IMR-90 (cell line): ENCODE results near the gene B3GALNT1. TPM values are rescaled to one million over a fixed set of nuclear protein-coding genes. Genes with fewer than 3 reads are reported as not detected.

Source experiments
- ATAC-seq: fragments of 200-7000 bp; cut with Tn5 transposase; 2 replicates; pipeline ENCODE4 v1.9.1; 2020; ENCODE audit warnings: low read depth, mild to moderate bottlenecking, moderate library complexity
- BruUV-seq: library from RNA; stranded (reverse); fragments of 400-500 nt; replicated peaks from 2 replicates; lab custom pipeline; 2021; lab: Mats Ljungman, UMichigan
- CTCF ChIA-PET: fragments of 300-600 bp; formaldehyde crosslinking; extraction: SDS; loops from one replicate; lab custom pipeline; 2021; ENCODE audit warnings: antibody characterized with exemption; lab: Yijun Ruan, JAX
- POLR2A ChIA-PET: fragments of 300-600 bp; sonication (Branson Sonifier 250); formaldehyde crosslinking; loops from one replicate; lab custom pipeline; 2022; ENCODE audit warnings: antibody characterized with exemption; ENCODE audit not compliant: unreplicated experiment; lab: Charles Lee
- DNase-seq: peaks from one replicate; pipeline ENCODE4 v3.0.0; 2013
- H2AFZ ChIP-seq: replicated peaks from 2 replicates; pipeline ENCODE3; 2013; ENCODE audit warnings: low read length, mild to moderate bottlenecking; ENCODE audit not compliant: poor library complexity
- H2AK5ac ChIP-seq: 2 replicates; pipeline ENCODE4 v1.6.1; 2013; ENCODE audit warnings: low read depth, low read length, inconsistent platforms
- H2AK9ac ChIP-seq: replicated peaks from 2 replicates; pipeline ENCODE3; 2013; ENCODE audit warnings: mild to moderate bottlenecking, low read depth, low read length, moderate library complexity; ENCODE audit not compliant: poor library complexity
- H2BK120ac ChIP-seq: 2 replicates; pipeline ENCODE4 v1.6.1; 2013; ENCODE audit warnings: low read depth, low read length, inconsistent platforms
- H2BK15ac ChIP-seq: 3 replicates; pipeline ENCODE4 v1.6.1; 2013; ENCODE audit warnings: low read depth, low read length, inconsistent platforms
- H2BK20ac ChIP-seq: 2 replicates; pipeline ENCODE4 v1.6.1; 2013; ENCODE audit warnings: low read depth, mild to moderate bottlenecking, inconsistent platforms, low read length, moderate library complexity
- H2BK5ac ChIP-seq: 2 replicates; pipeline ENCODE4 v1.6.1; 2013; ENCODE audit warnings: mild to moderate bottlenecking, low read depth, low read length, inconsistent platforms; ENCODE audit not compliant: poor library complexity, severe bottlenecking
- H3K14ac ChIP-seq: replicated peaks from 2 replicates; pipeline ENCODE4 v1.6.1; 2013; ENCODE audit warnings: low read depth, low read length, inconsistent platforms
- H3K18ac ChIP-seq: 2 replicates; pipeline ENCODE4 v1.6.1; 2013; ENCODE audit warnings: low read depth, low read length, control low read depth
- H3K23ac ChIP-seq: 2 replicates; pipeline ENCODE4 v1.6.1; 2013; ENCODE audit warnings: low read depth, low read length, inconsistent platforms
- H3K27ac ChIP-seq: 2 replicates; pipeline ENCODE4 v1.5.1; 2013; ENCODE audit warnings: mild to moderate bottlenecking, control low read depth, low read length; ENCODE audit not compliant: insufficient read depth
- H3K27me3 ChIP-seq: 2 replicates; pipeline ENCODE4 v1.6.1; 2013; ENCODE audit warnings: low read length; ENCODE audit not compliant: control insufficient read depth, insufficient read depth
- H3K36me3 ChIP-seq: 2 replicates; pipeline ENCODE4 v1.6.1; 2013; ENCODE audit warnings: low read length, mixed read lengths; ENCODE audit not compliant: control insufficient read depth, insufficient read depth
- H3K4ac ChIP-seq: 2 replicates; pipeline ENCODE4 v1.6.1; 2013; ENCODE audit warnings: low read depth, low read length, inconsistent platforms
- H3K4me1 ChIP-seq: 2 replicates; pipeline ENCODE4 v1.6.1; 2013; ENCODE audit warnings: low read length, mixed read lengths; ENCODE audit not compliant: control insufficient read depth, insufficient read depth
- H3K4me2 ChIP-seq: 2 replicates; pipeline ENCODE4 v1.6.1; 2013; ENCODE audit warnings: low read depth, mild to moderate bottlenecking, control low read depth, low read length, moderate library complexity
- H3K4me3 ChIP-seq: 2 replicates; pipeline ENCODE4 v1.5.1; 2013; ENCODE audit warnings: low read depth, mild to moderate bottlenecking, control low read depth, low read length, moderate library complexity; ENCODE audit not compliant: insufficient read depth
- H3K56ac ChIP-seq: 2 replicates; pipeline ENCODE4 v1.6.1; 2013; ENCODE audit warnings: low read length, inconsistent platforms; ENCODE audit not compliant: insufficient read depth; ENCODE audit errors: extremely low read depth
- H3K79me1 ChIP-seq, 2 experiments: 2 replicates each; pipeline ENCODE4 v1.6.1; 2013; ENCODE audit warnings: low read length in 2 of 2, inconsistent platforms in 1 of 2, low read depth in 1 of 2
- H3K9ac ChIP-seq: 2 replicates; pipeline ENCODE4 v1.6.1; 2013; ENCODE audit warnings: low read depth, low read length, control low read depth
- H3K9me1 ChIP-seq: 2 replicates; pipeline ENCODE4 v1.6.1; 2013; ENCODE audit warnings: low read length, inconsistent platforms; ENCODE audit not compliant: insufficient read depth
- H3K9me3 ChIP-seq: 2 replicates; pipeline ENCODE4 v1.6.1; 2013; ENCODE audit warnings: low read length; ENCODE audit not compliant: control insufficient read depth, insufficient read depth
- H4K20me1 ChIP-seq: 2 replicates; pipeline ENCODE4 v1.6.1; 2013; ENCODE audit warnings: low read length, inconsistent platforms; ENCODE audit not compliant: insufficient read depth
- H4K5ac ChIP-seq: 2 replicates; pipeline ENCODE4 v1.6.1; 2013; ENCODE audit warnings: mild to moderate bottlenecking, low read depth, low read length, control low read depth
- H4K8ac ChIP-seq, 2 experiments: 2 replicates each; pipeline ENCODE4 v1.6.1; 2013; ENCODE audit warnings: low read depth in 2 of 2, low read length in 2 of 2, control low read depth in 1 of 2, inconsistent platforms in 1 of 2
- H4K91ac ChIP-seq: 2 replicates; pipeline ENCODE4 v1.6.1; 2013; ENCODE audit warnings: low read depth, low read length, inconsistent platforms; ENCODE audit not compliant: insufficient read depth
- FOS ChIP-seq: fragments of 150-350 bp; IDR thresholded peaks from 2 replicates; pipeline ENCODE4 v1.6.1; 2016; ENCODE audit warnings: low read depth, low read length
- MAFK ChIP-seq: IDR thresholded peaks from 2 replicates; pipeline ENCODE4 v1.6.1; 2012; ENCODE audit warnings: low read depth, low read length, improper control_type of control experiment
- WGBS, 2 experiments: methylation state at CpG; one replicate each; pipeline versions ENCODE4 v1.1.5 to v1.1.7; 2013; ENCODE audit warnings: missing lambda C conversion rate in 2 of 2; ENCODE audit not compliant: insufficient read length in 1 of 2; ENCODE audit errors: extremely low coverage in 2 of 2; 5-methylcytosine and 5-hydroxymethylcytosine counted together
- dilution Hi-C: fragments of 300-500 bp; cut with HindIII; formaldehyde crosslinking; loops from one replicate; pipeline ENCODE4 v1.14.3; 2018; ENCODE audit warnings: low sequenced_read_pairs; ENCODE audit not compliant: unreplicated experiment
- in situ Hi-C: fragments of 300-500 bp; cut with MboI; formaldehyde crosslinking; loops from 3 replicates; pipeline ENCODE4 v1.14.3; 2019; ENCODE audit warnings: low sequenced_read_pairs, inconsistent platforms, mixed read lengths
- intact Hi-C: fragments of 100-400 bp; cut with micrococcal nuclease; formaldehyde crosslinking; loops from 2 replicates; pipeline ENCODE4 v1.10.0; 2022
- polyA plus RNA-seq, 3 experiments: library from polyadenylated mRNA; depleted of rRNA; stranded (reverse); fragments of >200 nt; gene quantifications; 2 replicates each; pipeline ENCODE4 v1.2.3, GENCODE V29; 2012; ENCODE audit warnings: low replicate concordance in 1 of 3
- total RNA-seq: library from RNA; depleted of rRNA; stranded (reverse); fragments of >200 nt; gene quantifications from 2 replicates; pipeline ENCODE4 v1.2.3, GENCODE V29; 2012

Gene B3GALNT1
- total and polyA plus RNA-seq, 2 of the 4 experiments (the other 2 are of a cell fraction): 5.6 to 8.2 TPM

- dilution Hi-C loops: no loop called here
- Histone ChIP-seq H2BK15ac (no peak overlapping the region), H4K20me1 (no peaks in the 10 kb centered on the region), H3K79me1 (no peaks in the 10 kb centered on the region), H3K27me3 (no peaks in the 10 kb centered on the region), H2AK9ac (no peak overlapping the region), H2BK5ac (no peak overlapping the region), H3K9me1 (no peaks in the 10 kb centered on the region), H4K5ac (no peak overlapping the region), H2BK120ac (no peak overlapping the region), H3K4me1 (no peaks in the 10 kb centered on the region), H3K14ac (no peak overlapping the region), H3K36me3 (no peaks in the 10 kb centered on the region), H3K9me3 (no peaks in the 10 kb centered on the region), H3K23ac (no peak overlapping the region), H2AK5ac (no peak overlapping the region), H3K4me2 (no peak overlapping the region), H3K4ac (no peak overlapping the region), H3K18ac (no peak overlapping the region), H2BK20ac (no peak overlapping the region), H4K91ac (no peak overlapping the region), H3K4me3 (no peak overlapping the region), H3K27ac (no peak overlapping the region), H3K9ac (no peak overlapping the region), H4K8ac (no peak overlapping the region), H2AFZ (no peak overlapping the region), H3K56ac (no peak overlapping the region)
- BruUV-seq: no TSS peak
- intact Hi-C loops: no loop called here
- in situ Hi-C loops: no loop called here
- DNase-seq (no peak), ATAC-seq (no peak)
- WGBS, 2 experiments: no CpG with 5 or more reads among the region's 1 CpG
- TF ChIP-seq FOS (no peak), MAFK (no peak)
- ChIA-PET CTCF (no interaction called here), POLR2A (no interaction called here)
These were observed 3.7 kb upstream of the B3GALNT1 start for GRCh38 chr3:161108840-161109239.
